Measurements from ENCODE around the gene POFUT2. TPM values are rescaled to one million over a fixed set of nuclear protein-coding genes. Genes with fewer than 3 reads are reported as not detected.

Gene POFUT2
- total RNA-seq, 3 donors from 2014 or later, result 26.4 to 38.0 (median 29.8) TPM

- DNase-seq (no peak), ATAC-seq (no peak)
- Histone ChIP-seq H3K4me3 (no peak overlapping the region), H3K36me3 (ENCODE audit: low read depth) (no peaks in the 10 kb centered on the region), H3K9me3 (no peaks in the 10 kb centered on the region), H3K4me1 (ENCODE audit: low read depth) (peaks cover 1% of the 10 kb centered on the region)
- intact Hi-C loops (cut with DNase I, micrococcal nuclease), result no loop called here
- no peak for TF ChIP-seq CTCF (IDR thresholded peaks at IDR 0.05)
Measured at GRCh38 chr21:45335151-45335760, 47.6 kb upstream of the POFUT2 start.

- DNase-seq, result no peak
- TF ChIP-seq CTCF (IDR thresholded peaks at IDR 0.05), result no peak
- Histone ChIP-seq H3K9me3 (no peaks in the 10 kb centered on the region), H3K4me1 (ENCODE audit: low read depth) (peaks cover 5% of the 10 kb centered on the region), H3K36me3 (ENCODE audit: low read depth) (no peaks in the 10 kb centered on the region), H3K4me3 (no peak overlapping the region)
- intact Hi-C loops (cut with DNase I, micrococcal nuclease), result no loop called here
- ATAC-seq, result no peak
Measured at GRCh38 chr21:45334591-45335081, 46.9 kb upstream of the POFUT2 start.

GRCh38 chr21:45334134-45334533, 46.4 kb upstream of the POFUT2 start:
- no peak overlapping the region for H3K4me3 ChIP-seq
- TF ChIP-seq CTCF (IDR thresholded peaks at IDR 0.05), result no peak
- intact Hi-C loops (cut with DNase I, micrococcal nuclease), result no loop called here
- H3K4me1 ChIP-seq (ENCODE audit: low read depth), result peaks cover 10% of the 10 kb centered on the region
- ATAC-seq (no peak), DNase-seq (no peak)
- no peaks in the 10 kb centered on the region for H3K36me3 ChIP-seq (ENCODE audit: low read depth)
- no peaks in the 10 kb centered on the region for H3K9me3 ChIP-seq

- ATAC-seq (no peak), DNase-seq (no peak)
- H3K36me3 ChIP-seq (ENCODE audit: low read depth), result no peaks in the 10 kb centered on the region
- H3K9me3 ChIP-seq, result no peaks in the 10 kb centered on the region
- no peak for TF ChIP-seq CTCF (IDR thresholded peaks at IDR 0.05)
- intact Hi-C loops (cut with DNase I, micrococcal nuclease), result no loop called here
- H3K4me1 ChIP-seq (ENCODE audit: low read depth), result peaks cover 10% of the 10 kb centered on the region
- H3K4me3 ChIP-seq, result no peak overlapping the region
Measured at GRCh38 chr21:45333583-45334121, 46.0 kb upstream of the POFUT2 start.

GRCh38 chr21:45332981-45333582, 45.4 kb upstream of the POFUT2 start:
- intact Hi-C loops (cut with DNase I, micrococcal nuclease), result no loop called here
- ATAC-seq, result no peak
- no peaks in the 10 kb centered on the region for H3K36me3 ChIP-seq (ENCODE audit: low read depth)
- TF ChIP-seq CTCF (IDR thresholded peaks at IDR 0.05), result no peak
- peaks cover 10% of the 10 kb centered on the region for H3K4me1 ChIP-seq (ENCODE audit: low read depth)
- H3K4me3 ChIP-seq, result no peak overlapping the region
- DNase-seq, result no peak
- H3K9me3 ChIP-seq, result no peaks in the 10 kb centered on the region
